ENCODE results near the gene KDM4B. TPM values are rescaled to one million over a fixed set of nuclear protein-coding genes. Genes with fewer than 3 reads are reported as not detected.
"Not testable (repeated sequence)": the region's sequence is repeated elsewhere in the genome, so short reads cannot be mapped to it uniquely, and the experiment has no call there.

KDM4B gene
- polyA plus RNA-seq, 1 of the 3 experiments (the other 2 are of a cell fraction), result 12.2 TPM

GRCh38 chr19:5193192-5193591 lies 224.3 kb downstream of the KDM4B start:
- H3K9me2 ChIP-seq, result no peaks in the 10 kb centered on the region
- 94% methylated on average over 5 of the region's 7 CpGs for whole genome bisulfite sequencing (ENCODE audit: low lambda C conversion rate)
- CTCF ChIA-PET, result interaction anchor here (0.6 to 1.7 kb wide), 2 partner anchors 25 to 37 kb away, joined by 3 read pairs; no protein-coding TSS in a partner anchor
- H3K79me2 ChIP-seq (ENCODE audit: insufficient read depth), result no peaks in the 10 kb centered on the region
- DNase-seq, result no peak
- no peaks in the 10 kb centered on the region for H4K20me1 ChIP-seq (ENCODE audit: insufficient read depth)
- no peak overlapping the region for H3K4me3 ChIP-seq (ENCODE audit: low read depth in 2 of 2, low read length in 1 of 2)
- no peak overlapping the region for H3K9ac ChIP-seq
- H3K4me2 ChIP-seq, result no peak overlapping the region
- no peak for TF ChIP-seq RFX5 (IDR thresholded peaks at IDR 0.05; ENCODE audit: low read length)
- no peak for TF ChIP-seq SIN3A (IDR thresholded peaks at IDR 0.05; ENCODE audit: borderline replicate concordance, low read depth, low read length)
- no peak for TF ChIP-seq NRF1 (IDR thresholded peaks at IDR 0.05; ENCODE audit: low read depth, low read length)
- POLR2A ChIA-PET, result interaction anchor here (0.6 kb wide), 1 partner anchor 31 kb away, joined by 4 read pairs; no protein-coding TSS in a partner anchor
- H3F3A ChIP-seq (replicated peaks; ENCODE audit: insufficient read depth), result no peaks in the 10 kb centered on the region
- H3K27me3 ChIP-seq (ENCODE audit: insufficient read depth), result no peaks in the 10 kb centered on the region
- no peaks in the 10 kb centered on the region for H3K36me3 ChIP-seq (replicated peaks in 1 of 2; ENCODE audit: control insufficient read depth in 1 of 2, insufficient read depth in 2 of 2, low read length in 1 of 2)
- H3K4me1 ChIP-seq (ENCODE audit: control insufficient read depth in 1 of 2, insufficient read depth in 2 of 2, low read depth in 1 of 2, low read length in 1 of 2), result peaks cover 0 to 10% of the 10 kb centered on the region in 2 experiments; a peak in 1 of 4 replicates
- H2AFZ ChIP-seq (ENCODE audit: low read depth), result 0 out of 2 replicates have a peak overlapping the region, but pooled peaks have one; percentile 16
- no peaks in the 10 kb centered on the region for H3K9me3 ChIP-seq
- H3K27ac ChIP-seq (ENCODE audit: low read depth in 2 of 2, low read length in 1 of 2), result no peak overlapping the region

GRCh38 chr19:5194641-5195040 lies 225.7 kb downstream of the KDM4B start:
- POLR2A ChIA-PET, result interaction anchor here (0.6 kb wide), 3 partner anchors 378 to 1768 kb away, joined by 3 to 4 read pairs (median 3); no protein-coding TSS in a partner anchor
- no peak overlapping the region for H3K4me3 ChIP-seq (ENCODE audit: low read depth in 2 of 2, low read length in 1 of 2)
- H4K20me1 ChIP-seq (ENCODE audit: insufficient read depth), result no peaks in the 10 kb centered on the region
- no peak for TF ChIP-seq TCF12 (IDR thresholded peaks at IDR 0.05)
- no peak overlapping the region for H2AFZ ChIP-seq (ENCODE audit: low read depth)
- WGBS (ENCODE audit: low lambda C conversion rate), result 78% methylated on average over 4 of the region's 4 CpGs
- no peaks in the 10 kb centered on the region for H3K27me3 ChIP-seq (ENCODE audit: insufficient read depth)
- no peaks in the 10 kb centered on the region for H3K79me2 ChIP-seq (ENCODE audit: insufficient read depth)
- H3K27ac ChIP-seq (ENCODE audit: low read depth in 2 of 2, low read length in 1 of 2), result no peak overlapping the region
- H3K9ac ChIP-seq, result no peak overlapping the region
- H3K36me3 ChIP-seq (replicated peaks in 1 of 2; ENCODE audit: control insufficient read depth in 1 of 2, insufficient read depth in 2 of 2, low read length in 1 of 2), result peaks cover 0 to 2% of the 10 kb centered on the region in 2 experiments
- H3K4me2 ChIP-seq, result no peak overlapping the region
- H3K9me3 ChIP-seq, result peaks cover under 1% of the 10 kb centered on the region; the same call in 1 of the 2 replicates
- H3F3A ChIP-seq (replicated peaks; ENCODE audit: insufficient read depth), result peaks cover under 1% of the 10 kb centered on the region
- no peaks in the 10 kb centered on the region for H3K9me2 ChIP-seq
- CTCF ChIA-PET, result interaction anchor here (1.7 kb wide), 1 partner anchor 27 kb away, joined by 3 read pairs; no protein-coding TSS in a partner anchor
- DNase-seq, result no peak
- peaks cover 0 to 4% of the 10 kb centered on the region in 2 experiments; a peak in 1 of 4 replicates for H3K4me1 ChIP-seq (ENCODE audit: control insufficient read depth in 1 of 2, insufficient read depth in 2 of 2, low read depth in 1 of 2, low read length in 1 of 2)

GRCh38 chr19:5195587-5195986 lies 226.7 kb downstream of the KDM4B start:
- H3K27ac ChIP-seq (ENCODE audit: low read depth in 2 of 2, low read length in 1 of 2); H4K20me1 ChIP-seq (ENCODE audit: insufficient read depth); H3F3A ChIP-seq (replicated peaks; ENCODE audit: insufficient read depth); H3K9me3 ChIP-seq; POLR2A ChIA-PET; DNase-seq; H3K4me3 ChIP-seq (ENCODE audit: low read depth in 2 of 2, low read length in 1 of 2); H3K27me3 ChIP-seq (ENCODE audit: insufficient read depth); H3K9me2 ChIP-seq; H3K9ac ChIP-seq; H3K4me1 ChIP-seq (ENCODE audit: control insufficient read depth in 1 of 2, insufficient read depth in 2 of 2, low read depth in 1 of 2, low read length in 1 of 2); H3K79me2 ChIP-seq (ENCODE audit: insufficient read depth); H3K4me2 ChIP-seq; CTCF ChIA-PET; H2AFZ ChIP-seq (ENCODE audit: low read depth); H3K36me3 ChIP-seq (replicated peaks in 1 of 2; ENCODE audit: control insufficient read depth in 1 of 2, insufficient read depth in 2 of 2, low read length in 1 of 2): not testable (repeated sequence)
- 71% methylated on average over 3 of the region's 3 CpGs for WGBS (ENCODE audit: low lambda C conversion rate)

GRCh38 chr19:5196832-5197231 lies 227.9 kb downstream of the KDM4B start:
- TF ChIP-seq TAF1 (IDR thresholded peaks at IDR 0.05; ENCODE audit: borderline replicate concordance, low read depth, low read length), result no peak
- TF ChIP-seq SIN3A (IDR thresholded peaks at IDR 0.05; ENCODE audit: borderline replicate concordance, low read depth, low read length), result no peak
- TF ChIP-seq FOSL2 (IDR thresholded peaks at IDR 0.05; ENCODE audit: borderline replicate concordance, low read depth), result no peak
- TF ChIP-seq JUND (IDR thresholded peaks at IDR 0.05), result no peak
- peaks cover 0 to 5% of the 10 kb centered on the region in 2 experiments for H3K36me3 ChIP-seq (replicated peaks in 1 of 2; ENCODE audit: control insufficient read depth in 1 of 2, insufficient read depth in 2 of 2, low read length in 1 of 2)
- H3F3A ChIP-seq (replicated peaks; ENCODE audit: insufficient read depth), result peaks cover 9% of the 10 kb centered on the region
- POLR2A ChIA-PET, result no interaction called here
- no peak for DNase-seq
- WGBS (ENCODE audit: low lambda C conversion rate), result 94% methylated on average over 5 of the region's 5 CpGs
- H3K27ac ChIP-seq (ENCODE audit: low read depth in 2 of 2, low read length in 1 of 2), result no peak overlapping the region
- H3K9me2 ChIP-seq, result no peaks in the 10 kb centered on the region
- peaks cover 0 to 3% of the 10 kb centered on the region in 2 experiments; a peak in 1 of 4 replicates for H3K4me1 ChIP-seq (ENCODE audit: control insufficient read depth in 1 of 2, insufficient read depth in 2 of 2, low read depth in 1 of 2, low read length in 1 of 2)
- no peaks in the 10 kb centered on the region for H4K20me1 ChIP-seq (ENCODE audit: insufficient read depth)
- no peak overlapping the region for H2AFZ ChIP-seq (ENCODE audit: low read depth)
- H3K27me3 ChIP-seq (ENCODE audit: insufficient read depth), result no peaks in the 10 kb centered on the region
- H3K9ac ChIP-seq, result no peak overlapping the region
- CTCF ChIA-PET, result no interaction called here
- H3K9me3 ChIP-seq, result peaks cover 6% of the 10 kb centered on the region; the same call in 1 of the 2 replicates
- no peak overlapping the region for H3K4me3 ChIP-seq (ENCODE audit: low read depth in 2 of 2, low read length in 1 of 2)
- H3K79me2 ChIP-seq (ENCODE audit: insufficient read depth), result no peaks in the 10 kb centered on the region
- no peak overlapping the region for H3K4me2 ChIP-seq
